GM12878 (cell line): ENCODE results near the gene TNKS1BP1. TPM values are rescaled to one million over a fixed set of nuclear protein-coding genes. Genes with fewer than 3 reads are reported as not detected.

Experiments used
- ATAC-seq: fragments of 200-7000 bp; cut with Tn5 transposase; 3 replicates; pipeline ENCODE4 v1.9.1; 2020; ENCODE audit warnings: mild to moderate bottlenecking, moderate library complexity
- BruUV-seq: library from RNA; stranded (reverse); fragments of 400-500 nt; replicated peaks from 2 replicates; lab custom pipeline; 2021; lab: Mats Ljungman, UMichigan
- CTCF ChIA-PET: fragments of 300-600 bp; sonication (Branson Sonifier 250); formaldehyde crosslinking; extraction: SDS; loops from one replicate; lab custom pipeline; 2021; ENCODE audit warnings: inconsistent platforms; lab: Yijun Ruan, JAX
- POLR2A ChIA-PET: fragments of 350-600 bp; formaldehyde crosslinking; extraction: SDS; loops from one replicate; lab custom pipeline; 2021; ENCODE audit warnings: inconsistent platforms; lab: Charles Lee
- RAD21 ChIA-PET: fragments of 300-600 bp; sonication (Branson Sonifier 250); formaldehyde crosslinking; loops from one replicate; lab custom pipeline; 2023; ENCODE audit warnings: antibody characterized with exemption; ENCODE audit not compliant: unreplicated experiment; lab: Charles Lee
- SMC1A ChIA-PET: fragments of 300-600 bp; sonication (Branson Sonifier 250); formaldehyde crosslinking; loops from one replicate; lab custom pipeline; 2023; ENCODE audit not compliant: unreplicated experiment, uncharacterized antibody; lab: Charles Lee
- DNase-seq: peaks from one replicate; pipeline ENCODE4 v3.0.0-alpha.2; 2011; ENCODE audit warnings: low read depth, low spot score
- FAIRE-seq: peaks from 3 replicates; lab custom pipeline; 2011; peaks lifted over from hg19 to GRCh38; lab: Jason Lieb, UNC
- H2AFZ ChIP-seq: 2 replicates; pipeline ENCODE4 v1.6.0; 2011; ENCODE audit warnings: low read depth, low read length, control low read depth; ENCODE audit not compliant: control insufficient read depth
- H3K27ac ChIP-seq: 2 replicates; pipeline ENCODE4 v1.5.1; 2011; ENCODE audit warnings: control low read depth; ENCODE audit not compliant: control insufficient read depth, insufficient read depth
- H3K27me3 ChIP-seq, 2 experiments: replicated peaks in 1 of 2; 2 replicates each; pipeline versions ENCODE4 v1.6.0 to v1.6.1; 2011; ENCODE audit warnings: low read length in 1 of 2; ENCODE audit not compliant: control insufficient read depth in 2 of 2, insufficient read depth in 2 of 2
- H3K36me3 ChIP-seq, 2 experiments: 2 replicates each; pipeline ENCODE4 v1.5.1; 2011; ENCODE audit warnings: low read length in 1 of 2; ENCODE audit not compliant: control insufficient read depth in 2 of 2, insufficient read depth in 2 of 2
- H3K4me1 ChIP-seq: 2 replicates; pipeline ENCODE4 v1.6.1; 2011; ENCODE audit warnings: mild to moderate bottlenecking, low read length, moderate library complexity, mixed read lengths; ENCODE audit not compliant: control insufficient read depth, insufficient read depth
- H3K4me2 ChIP-seq: 2 replicates; pipeline ENCODE4 v1.6.0; 2011; ENCODE audit warnings: control low read depth; ENCODE audit not compliant: control insufficient read depth, insufficient read depth
- H3K4me3 ChIP-seq: fragments of 200-600 bp; sonication (generic); 2 replicates; pipeline ENCODE4 v1.5.1; 2016
- H3K79me2 ChIP-seq: 2 replicates; pipeline ENCODE4 v1.6.0; 2011; ENCODE audit warnings: low read length; ENCODE audit not compliant: control insufficient read depth, insufficient read depth
- H3K9ac ChIP-seq: 2 replicates; pipeline ENCODE4 v1.8.0; 2011; ENCODE audit warnings: low read length, control low read depth, mixed read lengths; ENCODE audit not compliant: control insufficient read depth, insufficient read depth
- H3K9me3 ChIP-seq: replicated peaks from 3 replicates; pipeline ENCODE4 v1.5.1; 2011; ENCODE audit warnings: mild to moderate bottlenecking, low read length; ENCODE audit not compliant: control insufficient read depth, insufficient read depth
- H4K20me1 ChIP-seq: 2 replicates; pipeline ENCODE4 v1.6.0; 2011; ENCODE audit not compliant: control insufficient read depth, insufficient read depth
- CEBPZ ChIP-seq: fragments of 150-350 bp; IDR thresholded peaks from 2 replicates; pipeline ENCODE4 v1.6.1; 2016; ENCODE audit warnings: low read depth, low read length
- FOS ChIP-seq: IDR thresholded peaks from 3 replicates; pipeline ENCODE4 v1.6.1; 2011; ENCODE audit warnings: borderline replicate concordance; ENCODE audit not compliant: insufficient read length; ENCODE audit errors: extremely low read depth
- NKRF ChIP-seq: fragments of 450-650 bp; conservative IDR thresholded peaks from 2 replicates; pipeline ENCODE4 v1.6.1; 2017; ENCODE audit warnings: mild to moderate bottlenecking, moderate library complexity
- RAD51 ChIP-seq: fragments of 450-650 bp; IDR thresholded peaks from 2 replicates; pipeline ENCODE4 v1.6.1; 2016; ENCODE audit warnings: moderate library complexity, mild to moderate bottlenecking, inconsistent platforms
- SMAD1 ChIP-seq: fragments of 450-650 bp; IDR thresholded peaks from 2 replicates; pipeline ENCODE4 v1.6.1; 2018; ENCODE audit warnings: mild to moderate bottlenecking, low read depth; ENCODE audit not compliant: partially characterized antibody
- SMC3 ChIP-seq: IDR thresholded peaks from 2 replicates; pipeline ENCODE4 v1.6.1; 2011; ENCODE audit warnings: low read length, improper control_type of control experiment, borderline replicate concordance
- SRF ChIP-seq, 2 experiments: IDR thresholded peaks; 2 replicates each; pipeline ENCODE4 v1.6.1; 2011; ENCODE audit warnings: low read depth in 2 of 2, low read length in 2 of 2, mild to moderate bottlenecking in 1 of 2, moderate library complexity in 1 of 2
- STAT1 ChIP-seq: fragments of 450-650 bp; conservative IDR thresholded peaks from 2 replicates; pipeline ENCODE4 v1.6.1; 2014; ENCODE audit warnings: antibody characterized with exemption, mild to moderate bottlenecking
- SUPT20H ChIP-seq: IDR thresholded peaks from 2 replicates; pipeline ENCODE4 v1.6.1; 2011; ENCODE audit warnings: low read depth, mild to moderate bottlenecking, low read length, moderate library complexity, borderline replicate concordance; ENCODE audit not compliant: control insufficient read depth
- ZBTB11 ChIP-seq: fragments of 450-650 bp; formaldehyde crosslinking; IDR thresholded peaks from 2 replicates; pipeline ENCODE4 v1.5.0; 2022; ENCODE audit warnings: mild to moderate bottlenecking, missing genetic modification characterization
- WGBS: methylation state at CpG from one replicate; pipeline ENCODE4 v1.1.6; 2016; ENCODE audit warnings: low lambda C conversion rate; ENCODE audit not compliant: insufficient replicate concordance, insufficient coverage; ENCODE audit errors: missing lambda C conversion rate; 5-methylcytosine and 5-hydroxymethylcytosine counted together
- in situ Hi-C: fragments of 300-500 bp; cut with MboI; formaldehyde crosslinking; loops from 9 replicates; pipeline ENCODE4 v1.14.3; 2018; ENCODE audit warnings: mixed read lengths
- intact Hi-C: fragments of 100-400 bp; cut with micrococcal nuclease; formaldehyde crosslinking; loops from one replicate; pipeline ENCODE4 v1.14.2; 2022; ENCODE audit not compliant: unreplicated experiment
- polyA plus RNA-seq, 11 experiments: library from polyadenylated mRNA; depleted of rRNA in 4 of 11; unstranded in 6 of 11; stranded (reverse) in 5 of 11; fragments of >200 nt; fragmentation: Nextera tagmentation in 4 of 11; fragmentation: Illumina TruSeq in 1 of 11; extraction: Ambion mirVana in 4 of 11; extraction: Trizol in 1 of 11; gene quantifications; 1 replicate in 1 of 11; 2 replicates in 10 of 11; pipeline versions ENCODE4 v1.2.1 to v1.2.3, GENCODE V29; 2011 to 2016; ENCODE audit warnings: inconsistent platforms in 2 of 11, missing spikeins in 2 of 11, low read depth in 1 of 11
- total RNA-seq, 4 experiments: library from RNA; depleted of rRNA in 3 of 4; stranded (reverse); fragments of >200 nt in 3 of 4; fragmentation: Illumina TruSeq in 1 of 4; extraction: Trizol in 1 of 4; gene quantifications; 2 replicates each; pipeline versions ENCODE4 v1.2.1 to v1.2.3, GENCODE V29; 2013 to 2021
- TF ChIP-seq, protein P1 (sequence below): fragments of 450-650 bp; IDR thresholded peaks from 2 replicates; pipeline ENCODE4 v1.6.1; 2017; ENCODE audit warnings: mild to moderate bottlenecking, moderate library complexity

TNKS1BP1 gene
- total and polyA plus RNA-seq, 10 of the 15 experiments (the other 5 are each of a cell fraction or from before 2014, with no cell fraction given) = 0.26 to 15.8 (median 4.3) TPM

GRCh38 chr11:57290288-57290687 is 34.5 kb downstream of the TNKS1BP1 start:
- H3K9me3 ChIP-seq = no peaks in the 10 kb centered on the region; the same call in 2 of the 3 replicates
- ChIA-PET CTCF (no interaction called here), POLR2A (no interaction called here), SMC1A (no interaction called here), RAD21 (no interaction called here)
- no TSS peak for BruUV-seq
- in situ Hi-C loops (no loop called here), intact Hi-C loops (no loop called here)
- H4K20me1 ChIP-seq = no peaks in the 10 kb centered on the region
- H3K79me2 ChIP-seq = no peaks in the 10 kb centered on the region
- WGBS = 0% methylated on average over 1 of the region's 1 CpG
- H3K4me1 ChIP-seq = no peaks in the 10 kb centered on the region
- H3K36me3 ChIP-seq = no peaks in the 10 kb centered on the region
- no peak overlapping the region for H3K27ac ChIP-seq
- no peak overlapping the region for H3K4me2 ChIP-seq
- FAIRE-seq (no peak), DNase-seq (no peak), ATAC-seq (no peak)
- H3K27me3 ChIP-seq = peaks cover 2 to 3% of the 10 kb centered on the region in 2 experiments; a peak in 2 of 4 replicates
- H3K9ac ChIP-seq = no peak overlapping the region
- H3K4me3 ChIP-seq = no peak overlapping the region
- no peak overlapping the region for H2AFZ ChIP-seq
- TF ChIP-seq STAT1 (no peak), FOS (no peak), SMAD1 (no peak), SUPT20H (no peak), RAD51 (no peak), CEBPZ (no peak), ZBTB11 (no peak), SMC3 (no peak), NKRF (no peak), SRF (IDR thresholded peaks at IDR 0.05; ENCODE audit: low read depth in 2 of 2, low read length in 2 of 2) (no peak)
- TF ChIP-seq, protein P1, sequence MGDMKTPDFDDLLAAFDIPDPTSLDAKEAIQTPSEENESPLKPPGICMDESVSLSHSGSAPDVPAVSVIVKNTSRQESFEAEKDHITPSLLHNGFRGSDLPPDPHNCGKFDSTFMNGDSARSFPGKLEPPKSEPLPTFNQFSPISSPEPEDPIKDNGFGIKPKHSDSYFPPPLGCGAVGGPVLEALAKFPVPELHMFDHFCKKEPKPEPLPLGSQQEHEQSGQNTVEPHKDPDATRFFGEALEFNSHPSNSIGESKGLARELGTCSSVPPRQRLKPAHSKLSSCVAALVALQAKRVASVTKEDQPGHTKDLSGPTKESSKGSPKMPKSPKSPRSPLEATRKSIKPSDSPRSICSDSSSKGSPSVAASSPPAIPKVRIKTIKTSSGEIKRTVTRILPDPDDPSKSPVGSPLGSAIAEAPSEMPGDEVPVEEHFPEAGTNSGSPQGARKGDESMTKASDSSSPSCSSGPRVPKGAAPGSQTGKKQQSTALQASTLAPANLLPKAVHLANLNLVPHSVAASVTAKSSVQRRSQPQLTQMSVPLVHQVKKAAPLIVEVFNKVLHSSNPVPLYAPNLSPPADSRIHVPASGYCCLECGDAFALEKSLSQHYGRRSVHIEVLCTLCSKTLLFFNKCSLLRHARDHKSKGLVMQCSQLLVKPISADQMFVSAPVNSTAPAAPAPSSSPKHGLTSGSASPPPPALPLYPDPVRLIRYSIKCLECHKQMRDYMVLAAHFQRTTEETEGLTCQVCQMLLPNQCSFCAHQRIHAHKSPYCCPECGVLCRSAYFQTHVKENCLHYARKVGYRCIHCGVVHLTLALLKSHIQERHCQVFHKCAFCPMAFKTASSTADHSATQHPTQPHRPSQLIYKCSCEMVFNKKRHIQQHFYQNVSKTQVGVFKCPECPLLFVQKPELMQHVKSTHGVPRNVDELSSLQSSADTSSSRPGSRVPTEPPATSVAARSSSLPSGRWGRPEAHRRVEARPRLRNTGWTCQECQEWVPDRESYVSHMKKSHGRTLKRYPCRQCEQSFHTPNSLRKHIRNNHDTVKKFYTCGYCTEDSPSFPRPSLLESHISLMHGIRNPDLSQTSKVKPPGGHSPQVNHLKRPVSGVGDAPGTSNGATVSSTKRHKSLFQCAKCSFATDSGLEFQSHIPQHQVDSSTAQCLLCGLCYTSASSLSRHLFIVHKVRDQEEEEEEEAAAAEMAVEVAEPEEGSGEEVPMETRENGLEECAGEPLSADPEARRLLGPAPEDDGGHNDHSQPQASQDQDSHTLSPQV = no peak
